ENCODE data around the gene CCDC179. TPM values are rescaled to one million over a fixed set of nuclear protein-coding genes. Genes with fewer than 3 reads are reported as not detected.

CCDC179 gene
- polyA plus RNA-seq (2013) = 0.28 TPM

- 97% methylated on average over 4 of the region's 4 CpGs for WGBS (ENCODE audit: insufficient coverage)
- ChIA-PET POLR2A (no interaction called here), CTCF (interaction anchor here (2.2 kb wide), 1 partner anchor 16 kb away, joined by 5 read pairs; no protein-coding TSS in a partner anchor)
- H3K4me1 ChIP-seq (ENCODE audit: control extremely low read depth in 1 of 4, control insufficient read depth in 4 of 4, insufficient read depth in 4 of 4, low read length in 3 of 4) = no peaks in the 10 kb centered on the region
- no peaks in the 10 kb centered on the region for H3K9me3 ChIP-seq (ENCODE audit: control extremely low read depth in 1 of 5, control insufficient read depth in 4 of 5, insufficient read depth in 2 of 5, low read depth in 1 of 5, low read length in 4 of 5)
- H3K27ac ChIP-seq (ENCODE audit: insufficient read depth in 1 of 2, low read depth in 1 of 2, low read length in 2 of 2, poor library complexity in 1 of 2, severe bottlenecking in 2 of 2) = no peak within 1 kb of the TSS
- no peaks in the 10 kb centered on the region for H3K27me3 ChIP-seq (replicated peaks in 2 of 5; ENCODE audit: control insufficient read depth in 4 of 5, insufficient read depth in 5 of 5, low read length in 4 of 5)
- H3K36me3 ChIP-seq (ENCODE audit: control insufficient read depth in 4 of 4, insufficient read depth in 4 of 4, low read length in 3 of 4) = peaks cover 0 to 6% (median 0%) of the 10 kb centered on the region in 4 experiments
- H3K4me3 ChIP-seq (ENCODE audit: control insufficient read depth in 1 of 7, extremely low read depth in 1 of 7, insufficient read depth in 4 of 7, low read depth in 2 of 7, low read length in 6 of 7) = no peak within 1 kb of the TSS
- no peak for DNase-seq
These were observed at the start of gene CCDC179 for GRCh38 chr11:22860241-22860640. Gene CCDC179 (minus strand): TSS chr11:22860474. CDS start chr11:22860421, 53 bp downstream.

GRCh38 chr11:22903782-22904181 is 43.5 kb upstream of the CCDC179 start:
- no peak for DNase-seq
- WGBS (ENCODE audit: insufficient coverage) = 100% methylated on average over 1 of the region's 1 CpG
- H3K27me3 ChIP-seq (replicated peaks in 2 of 5; ENCODE audit: control insufficient read depth in 4 of 5, insufficient read depth in 5 of 5, low read length in 4 of 5) = no peaks in the 10 kb centered on the region
- H3K9me3 ChIP-seq (ENCODE audit: control extremely low read depth in 1 of 5, control insufficient read depth in 4 of 5, insufficient read depth in 2 of 5, low read depth in 1 of 5, low read length in 4 of 5) = no peaks in the 10 kb centered on the region
- no peak overlapping the region for H3K27ac ChIP-seq (ENCODE audit: insufficient read depth in 1 of 2, low read depth in 1 of 2, low read length in 2 of 2, poor library complexity in 1 of 2, severe bottlenecking in 2 of 2)
- H3K36me3 ChIP-seq (ENCODE audit: control insufficient read depth in 4 of 4, insufficient read depth in 4 of 4, low read length in 3 of 4) = no peaks in the 10 kb centered on the region
- no peak overlapping the region for H3K4me3 ChIP-seq (ENCODE audit: control insufficient read depth in 1 of 7, extremely low read depth in 1 of 7, insufficient read depth in 4 of 7, low read depth in 2 of 7, low read length in 6 of 7)
- CTCF ChIA-PET = no interaction called here
- POLR2A ChIA-PET = no interaction called here
- no peaks in the 10 kb centered on the region for H3K4me1 ChIP-seq (ENCODE audit: control extremely low read depth in 1 of 4, control insufficient read depth in 4 of 4, insufficient read depth in 4 of 4, low read length in 3 of 4)

- ChIA-PET CTCF (interaction anchor here (0.7 kb wide), 1 partner anchor 20 kb away, joined by 3 read pairs; no protein-coding TSS in a partner anchor), POLR2A (no interaction called here)
- Histone ChIP-seq H3K4me1 (ENCODE audit: control extremely low read depth in 1 of 4, control insufficient read depth in 4 of 4, insufficient read depth in 4 of 4, low read length in 3 of 4) (no peaks in the 10 kb centered on the region), H3K4me3 (ENCODE audit: control insufficient read depth in 1 of 7, extremely low read depth in 1 of 7, insufficient read depth in 4 of 7, low read depth in 2 of 7, low read length in 6 of 7) (no peak overlapping the region), H3K27me3 (replicated peaks in 2 of 5; ENCODE audit: control insufficient read depth in 4 of 5, insufficient read depth in 5 of 5, low read length in 4 of 5) (no peaks in the 10 kb centered on the region), H3K27ac (ENCODE audit: insufficient read depth in 1 of 2, low read depth in 1 of 2, low read length in 2 of 2, poor library complexity in 1 of 2, severe bottlenecking in 2 of 2) (no peak overlapping the region), H3K9me3 (ENCODE audit: control extremely low read depth in 1 of 5, control insufficient read depth in 4 of 5, insufficient read depth in 2 of 5, low read depth in 1 of 5, low read length in 4 of 5) (no peaks in the 10 kb centered on the region), H3K36me3 (ENCODE audit: control insufficient read depth in 4 of 4, insufficient read depth in 4 of 4, low read length in 3 of 4) (no peaks in the 10 kb centered on the region)
- WGBS (ENCODE audit: insufficient coverage) = 93% methylated on average over 3 of the region's 4 CpGs
- no peak for DNase-seq
These were observed 41.3 kb upstream of the CCDC179 start for GRCh38 chr11:22901603-22902002.

- Histone ChIP-seq H3K36me3 (ENCODE audit: control insufficient read depth in 4 of 4, insufficient read depth in 4 of 4, low read length in 3 of 4) (no peaks in the 10 kb centered on the region), H3K27ac (ENCODE audit: insufficient read depth in 1 of 2, low read depth in 1 of 2, low read length in 2 of 2, poor library complexity in 1 of 2, severe bottlenecking in 2 of 2) (no peak overlapping the region), H3K9me3 (ENCODE audit: control extremely low read depth in 1 of 5, control insufficient read depth in 4 of 5, insufficient read depth in 2 of 5, low read depth in 1 of 5, low read length in 4 of 5) (no peaks in the 10 kb centered on the region), H3K27me3 (replicated peaks in 2 of 5; ENCODE audit: control insufficient read depth in 4 of 5, insufficient read depth in 5 of 5, low read length in 4 of 5) (no peaks in the 10 kb centered on the region), H3K4me1 (ENCODE audit: control extremely low read depth in 1 of 4, control insufficient read depth in 4 of 4, insufficient read depth in 4 of 4, low read length in 3 of 4) (no peaks in the 10 kb centered on the region), H3K4me3 (ENCODE audit: control insufficient read depth in 1 of 7, extremely low read depth in 1 of 7, insufficient read depth in 4 of 7, low read depth in 2 of 7, low read length in 6 of 7) (no peak overlapping the region)
- POLR2A ChIA-PET = no interaction called here
- CTCF ChIA-PET = interaction anchor here (0.7 kb wide), 1 partner anchor 20 kb away, joined by 3 read pairs; no protein-coding TSS in a partner anchor
- DNase-seq = no peak
These were observed 40.7 kb upstream of the CCDC179 start for GRCh38 chr11:22900764-22901486.

GRCh38 chr11:22898036-22898435 is 37.8 kb upstream of the CCDC179 start:
- 96% methylated on average over 5 of the region's 5 CpGs for WGBS (ENCODE audit: insufficient coverage)
- no peak overlapping the region for H3K27ac ChIP-seq (ENCODE audit: insufficient read depth in 1 of 2, low read depth in 1 of 2, low read length in 2 of 2, poor library complexity in 1 of 2, severe bottlenecking in 2 of 2)
- H3K36me3 ChIP-seq (ENCODE audit: control insufficient read depth in 4 of 4, insufficient read depth in 4 of 4, low read length in 3 of 4) = peaks cover 0 to 2% (median 0%) of the 10 kb centered on the region in 4 experiments
- ChIA-PET POLR2A (no interaction called here), CTCF (no interaction called here)
- H3K4me3 ChIP-seq (ENCODE audit: control insufficient read depth in 1 of 7, extremely low read depth in 1 of 7, insufficient read depth in 4 of 7, low read depth in 2 of 7, low read length in 6 of 7) = no peak overlapping the region
- no peaks in the 10 kb centered on the region for H3K9me3 ChIP-seq (ENCODE audit: control extremely low read depth in 1 of 5, control insufficient read depth in 4 of 5, insufficient read depth in 2 of 5, low read depth in 1 of 5, low read length in 4 of 5)
- H3K4me1 ChIP-seq (ENCODE audit: control extremely low read depth in 1 of 4, control insufficient read depth in 4 of 4, insufficient read depth in 4 of 4, low read length in 3 of 4) = no peaks in the 10 kb centered on the region
- no peak for DNase-seq
- no peaks in the 10 kb centered on the region for H3K27me3 ChIP-seq (replicated peaks in 2 of 5; ENCODE audit: control insufficient read depth in 4 of 5, insufficient read depth in 5 of 5, low read length in 4 of 5)

GRCh38 chr11:22890227-22890626 is 30.0 kb upstream of the CCDC179 start:
- Histone ChIP-seq H3K9me3 (ENCODE audit: control extremely low read depth in 1 of 5, control insufficient read depth in 4 of 5, insufficient read depth in 2 of 5, low read depth in 1 of 5, low read length in 4 of 5) (no peaks in the 10 kb centered on the region), H3K27ac (ENCODE audit: insufficient read depth in 1 of 2, low read depth in 1 of 2, low read length in 2 of 2, poor library complexity in 1 of 2, severe bottlenecking in 2 of 2) (no peak overlapping the region), H3K4me3 (ENCODE audit: control insufficient read depth in 1 of 7, extremely low read depth in 1 of 7, insufficient read depth in 4 of 7, low read depth in 2 of 7, low read length in 6 of 7) (no peak overlapping the region), H3K4me1 (ENCODE audit: control extremely low read depth in 1 of 4, control insufficient read depth in 4 of 4, insufficient read depth in 4 of 4, low read length in 3 of 4) (no peaks in the 10 kb centered on the region), H3K27me3 (replicated peaks in 2 of 5; ENCODE audit: control insufficient read depth in 4 of 5, insufficient read depth in 5 of 5, low read length in 4 of 5) (no peaks in the 10 kb centered on the region), H3K36me3 (ENCODE audit: control insufficient read depth in 4 of 4, insufficient read depth in 4 of 4, low read length in 3 of 4) (peaks cover 0 to 2% (median 0%) of the 10 kb centered on the region in 4 experiments)
- ChIA-PET CTCF (interaction anchor here (2.0 kb wide), 1 partner anchor 14 kb away, joined by 5 read pairs; no protein-coding TSS in a partner anchor), POLR2A (no interaction called here)
- no peak for DNase-seq
- WGBS (ENCODE audit: insufficient coverage) = 100% methylated on average over 1 of the region's 2 CpGs

GRCh38 chr11:22884217-22884616 is 23.9 kb upstream of the CCDC179 start:
- Histone ChIP-seq H3K9me3 (ENCODE audit: control extremely low read depth in 1 of 5, control insufficient read depth in 4 of 5, insufficient read depth in 2 of 5, low read depth in 1 of 5, low read length in 4 of 5) (no peaks in the 10 kb centered on the region), H3K27me3 (replicated peaks in 2 of 5; ENCODE audit: control insufficient read depth in 4 of 5, insufficient read depth in 5 of 5, low read length in 4 of 5) (no peaks in the 10 kb centered on the region), H3K4me1 (ENCODE audit: control extremely low read depth in 1 of 4, control insufficient read depth in 4 of 4, insufficient read depth in 4 of 4, low read length in 3 of 4) (no peaks in the 10 kb centered on the region), H3K4me3 (ENCODE audit: control insufficient read depth in 1 of 7, extremely low read depth in 1 of 7, insufficient read depth in 4 of 7, low read depth in 2 of 7, low read length in 6 of 7) (no peak overlapping the region), H3K27ac (ENCODE audit: insufficient read depth in 1 of 2, low read depth in 1 of 2, low read length in 2 of 2, poor library complexity in 1 of 2, severe bottlenecking in 2 of 2) (no peak overlapping the region), H3K36me3 (ENCODE audit: control insufficient read depth in 4 of 4, insufficient read depth in 4 of 4, low read length in 3 of 4) (no peaks in the 10 kb centered on the region)
- CTCF ChIA-PET = interaction anchor here (0.8 kb wide), 1 partner anchor 9 kb away, joined by 4 read pairs; no protein-coding TSS in a partner anchor
- no CpG with 5 or more reads among the region's 1 CpG for WGBS (ENCODE audit: insufficient coverage)
- POLR2A ChIA-PET = no interaction called here
- DNase-seq = no peak
